ENCODE measurements around the gene AIP.

- TF ChIP-seq CTCF (IDR thresholded peaks at IDR 0.05) (no peak), POLR2A (IDR thresholded peaks at IDR 0.05) (no peak), POLR2AphosphoS5 (IDR thresholded peaks at IDR 0.05) (no peak)
These were observed 56.1 kb downstream of the AIP start for GRCh38 chr11:67538823-67539505.
